ENCODE data around the gene KLHL21. TPM values are rescaled to one million over a fixed set of nuclear protein-coding genes. Genes with fewer than 3 reads are reported as not detected.

Gene KLHL21
- total RNA-seq, 1 experiment from 2014 or later: 24.4 TPM

GRCh38 chr1:6632588-6633514 is 30.2 kb upstream of the KLHL21 start:
- ChIA-PET CTCF (no interaction called here), POLR2A (ENCODE audit: unreplicated experiment) (no interaction called here)
- TF ChIP-seq CTCF (conservative IDR thresholded peaks at IDR 0.05) (no peak), EZH2 (IDR thresholded peaks at IDR 0.05; ENCODE audit: low read depth) (no peak)
- Histone ChIP-seq H4K20me1 (ENCODE audit: insufficient read depth) (no peaks in the 10 kb centered on the region), H2AFZ (no peak overlapping the region), H3K27ac (no peak overlapping the region), H3F3A (ENCODE audit: insufficient read depth, low read depth) (no peaks in the 10 kb centered on the region), H3K9me3 (ENCODE audit: insufficient read depth, low read depth) (no peaks in the 10 kb centered on the region), H3K27me3 (ENCODE audit: insufficient read depth, low read depth) (no peaks in the 10 kb centered on the region), H3K9me2 (ENCODE audit: insufficient read depth) (no peaks in the 10 kb centered on the region), H3K4me1 (replicated peaks; ENCODE audit: insufficient read depth) (no peaks in the 10 kb centered on the region), H3K36me3 (ENCODE audit: low read depth) (no peaks in the 10 kb centered on the region), H3K4me2 (no peak overlapping the region), H3K4me3 (no peak overlapping the region), H3K79me2 (ENCODE audit: low read depth) (no peaks in the 10 kb centered on the region)
- intact Hi-C loops (cut with micrococcal nuclease; ENCODE audit: unreplicated experiment): no loop called here
- no peak for DNase-seq
- BruUV-seq (replicated peaks): no TSS peak

GRCh38 chr1:6631058-6631457 is 28.4 kb upstream of the KLHL21 start:
- Histone ChIP-seq H3K36me3 (ENCODE audit: low read depth) (no peaks in the 10 kb centered on the region), H3K9me3 (ENCODE audit: insufficient read depth, low read depth) (no peaks in the 10 kb centered on the region), H3K27me3 (ENCODE audit: insufficient read depth, low read depth) (no peaks in the 10 kb centered on the region), H3K4me2 (no peak overlapping the region), H3K9me2 (ENCODE audit: insufficient read depth) (no peaks in the 10 kb centered on the region), H2AFZ (no peak overlapping the region), H4K20me1 (ENCODE audit: insufficient read depth) (no peaks in the 10 kb centered on the region), H3K4me3 (no peak overlapping the region), H3K27ac (no peak overlapping the region), H3F3A (ENCODE audit: insufficient read depth, low read depth) (no peaks in the 10 kb centered on the region), H3K4me1 (replicated peaks; ENCODE audit: insufficient read depth) (0 out of 2 replicates have a peak, but pooled peaks cover 4% of the 10 kb centered on the region), H3K79me2 (ENCODE audit: low read depth) (0 out of 2 replicates have a peak, but pooled peaks cover 9% of the 10 kb centered on the region)
- intact Hi-C loops (cut with micrococcal nuclease; ENCODE audit: unreplicated experiment): no loop called here
- ChIA-PET CTCF (no interaction called here), POLR2A (ENCODE audit: unreplicated experiment) (no interaction called here)
- no peak for TF ChIP-seq CTCF (conservative IDR thresholded peaks at IDR 0.05)
- TF ChIP-seq EZH2 (IDR thresholded peaks at IDR 0.05; ENCODE audit: low read depth): no peak
- DNase-seq: no peak
- no TSS peak for BruUV-seq (replicated peaks)

GRCh38 chr1:6630027-6630426 is 27.4 kb upstream of the KLHL21 start:
- CTCF ChIA-PET: interaction anchor here (1.1 kb wide), 1 partner anchor 30 kb away, joined by 3 read pairs; no protein-coding TSS in a partner anchor
- Histone ChIP-seq H3K36me3 (ENCODE audit: low read depth) (no peaks in the 10 kb centered on the region), H3K4me1 (replicated peaks; ENCODE audit: insufficient read depth) (0 out of 2 replicates have a peak, but pooled peaks cover 4% of the 10 kb centered on the region), H3K9me3 (ENCODE audit: insufficient read depth, low read depth) (no peaks in the 10 kb centered on the region), H2AFZ (no peak overlapping the region), H4K20me1 (ENCODE audit: insufficient read depth) (no peaks in the 10 kb centered on the region), H3K27me3 (ENCODE audit: insufficient read depth, low read depth) (no peaks in the 10 kb centered on the region), H3F3A (ENCODE audit: insufficient read depth, low read depth) (no peaks in the 10 kb centered on the region), H3K27ac (no peak overlapping the region), H3K4me2 (no peak overlapping the region), H3K79me2 (ENCODE audit: low read depth) (0 out of 2 replicates have a peak, but pooled peaks cover 14% of the 10 kb centered on the region), H3K4me3 (no peak overlapping the region), H3K9me2 (ENCODE audit: insufficient read depth) (no peaks in the 10 kb centered on the region)
- TF ChIP-seq CTCF (conservative IDR thresholded peaks at IDR 0.05) (no peak), EZH2 (IDR thresholded peaks at IDR 0.05; ENCODE audit: low read depth) (no peak)
- DNase-seq: no peak
- no TSS peak for BruUV-seq (replicated peaks)
- intact Hi-C loops (cut with micrococcal nuclease; ENCODE audit: unreplicated experiment): no loop called here
- POLR2A ChIA-PET (ENCODE audit: unreplicated experiment): no interaction called here

All from PC-9 (cell line).